Mammary epithelial cell (primary cell): ENCODE data around the gene NOTCH1.

Source experiments
- CTCF ChIP-seq, 2 donors: IDR thresholded peaks in 1 of 2; conservative IDR thresholded peaks in 1 of 2; 2 replicates each; pipeline ENCODE4 v1.5.1; 2011 to 2012; ENCODE audit warnings: inconsistent platforms in 2 of 2, low read length in 2 of 2, mild to moderate bottlenecking in 2 of 2, control low read depth in 1 of 2, low read depth in 1 of 2; ENCODE audit not compliant: insufficient read depth in 1 of 2; ENCODE audit errors: extremely low read depth in 1 of 2
- EZH2 ChIP-seq: IDR thresholded peaks from 2 replicates; pipeline ENCODE4 v1.6.1; 2012; ENCODE audit warnings: low read length, inconsistent platforms, borderline replicate concordance

GRCh38 chr9:136467766-136468165 is 78.1 kb downstream of the NOTCH1 start:
- no peak for TF ChIP-seq CTCF (conservative IDR thresholded peaks at IDR 0.05 in 1 of 2, IDR thresholded peaks at IDR 0.05 in 1 of 2; ENCODE audit: extremely low read depth in 1 of 2, insufficient read depth in 1 of 2, low read depth in 1 of 2, low read length in 2 of 2)
- no peak for TF ChIP-seq EZH2
